DOHH2 (cell line): Measurements from ENCODE around the gene INPP4B.

Experiments
- H3F3A ChIP-seq: fragments of 200-600 bp; sonication (generic), shearing (Covaris generic); 2 replicates; pipeline ENCODE4 v1.6.0; 2016; ENCODE audit warnings: antibody characterized with exemption, mild to moderate bottlenecking; ENCODE audit not compliant: control insufficient read depth, insufficient read depth
- H3K27ac ChIP-seq: fragments of 200-600 bp; sonication (generic); 2 replicates; pipeline ENCODE4 v1.5.1; 2014; ENCODE audit warnings: low read depth, mild to moderate bottlenecking, low read length, moderate library complexity
- H3K27me3 ChIP-seq: fragments of 200-600 bp; sonication (generic); 2 replicates; pipeline ENCODE4 v1.6.1; 2014; ENCODE audit warnings: mild to moderate bottlenecking, low read length, mixed read lengths; ENCODE audit not compliant: control insufficient read depth
- H3K36me3 ChIP-seq: fragments of 200-600 bp; sonication (generic); 2 replicates; pipeline ENCODE4 v1.6.1; 2014; ENCODE audit warnings: mild to moderate bottlenecking, low read length, moderate library complexity, mixed read lengths; ENCODE audit not compliant: control insufficient read depth
- H3K4me1 ChIP-seq: fragments of 200-600 bp; sonication (generic); 2 replicates; pipeline ENCODE4 v1.6.1; 2014; ENCODE audit warnings: mild to moderate bottlenecking, low read length, mixed read lengths; ENCODE audit not compliant: control insufficient read depth
- H3K4me2 ChIP-seq: fragments of 200-600 bp; sonication (generic); 2 replicates; pipeline ENCODE4 v1.6.0; 2014; ENCODE audit warnings: mild to moderate bottlenecking, low read length, moderate library complexity
- H3K4me3 ChIP-seq: fragments of 200-600 bp; sonication (generic); 2 replicates; pipeline ENCODE4 v1.5.1; 2014; ENCODE audit warnings: mild to moderate bottlenecking, low read length, mixed read lengths
- H3K79me2 ChIP-seq: fragments of 200-600 bp; sonication (generic); 2 replicates; pipeline ENCODE4 v1.6.1; 2014; ENCODE audit warnings: mild to moderate bottlenecking, low read length, mixed read lengths; ENCODE audit not compliant: control insufficient read depth
- H3K9me2 ChIP-seq: fragments of 200-600 bp; sonication (generic); replicated peaks from 2 replicates; pipeline ENCODE4 v1.6.1; 2014; ENCODE audit warnings: mild to moderate bottlenecking, low read length, mixed read lengths; ENCODE audit not compliant: control insufficient read depth
- H3K9me3 ChIP-seq: fragments of 200-600 bp; sonication (generic); 2 replicates; pipeline ENCODE4 v1.6.1; 2014; ENCODE audit warnings: antibody characterized with exemption, low read length, mixed read lengths; ENCODE audit not compliant: control insufficient read depth, insufficient read depth
- H4K20me1 ChIP-seq: fragments of 200-600 bp; sonication (generic); 2 replicates; pipeline ENCODE4 v1.6.0; 2014; ENCODE audit warnings: low read depth, mild to moderate bottlenecking, antibody characterized with exemption, low read length, moderate library complexity; ENCODE audit not compliant: control insufficient read depth, insufficient read depth
- EZH2phosphoT487 ChIP-seq: fragments of 200-600 bp; sonication (generic); IDR thresholded peaks from 2 replicates; pipeline ENCODE4 v1.6.1; 2017; ENCODE audit warnings: borderline replicate concordance, mild to moderate bottlenecking, antibody characterized with exemption, low read length, moderate library complexity, mixed read lengths
- TF ChIP-seq, protein P1 (sequence below): fragments of 200-600 bp; sonication (generic); IDR thresholded peaks from one replicate; pipeline ENCODE4 v1.5.1; 2014; ENCODE audit warnings: antibody characterized with exemption, mild to moderate bottlenecking, low read depth, low read length; ENCODE audit not compliant: poor library complexity, severe bottlenecking

The INPP4B gene

DNA sequence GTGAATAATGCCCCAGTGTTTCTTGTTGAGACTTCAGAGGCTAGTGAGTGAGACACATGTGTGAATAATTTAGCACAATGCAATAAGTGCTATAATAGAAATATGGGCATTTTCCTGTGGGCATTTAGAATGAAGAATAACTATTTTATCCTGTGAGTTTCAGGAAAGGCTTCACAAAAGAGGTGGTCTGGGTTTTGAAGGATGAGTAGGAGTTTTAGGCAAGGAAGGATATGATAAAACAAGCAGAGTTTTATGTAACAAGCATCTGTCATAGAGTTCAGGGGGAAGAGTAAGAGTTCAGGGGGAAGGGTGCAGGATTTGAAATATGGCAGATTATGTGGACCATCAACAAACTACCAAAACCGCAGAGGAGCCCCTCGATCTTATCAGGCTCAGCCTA lies 529.2 kb downstream of the INPP4B start:
- H3K4me1 ChIP-seq = no peaks in the 10 kb centered on the region
- H3K36me3 ChIP-seq = no peaks in the 10 kb centered on the region
- no peaks in the 10 kb centered on the region for H3K9me3 ChIP-seq
- no peaks in the 10 kb centered on the region for H3F3A ChIP-seq
- H3K27ac ChIP-seq = no peak overlapping the region
- TF ChIP-seq EZH2phosphoT487 = no peak
- TF ChIP-seq, protein P1, sequence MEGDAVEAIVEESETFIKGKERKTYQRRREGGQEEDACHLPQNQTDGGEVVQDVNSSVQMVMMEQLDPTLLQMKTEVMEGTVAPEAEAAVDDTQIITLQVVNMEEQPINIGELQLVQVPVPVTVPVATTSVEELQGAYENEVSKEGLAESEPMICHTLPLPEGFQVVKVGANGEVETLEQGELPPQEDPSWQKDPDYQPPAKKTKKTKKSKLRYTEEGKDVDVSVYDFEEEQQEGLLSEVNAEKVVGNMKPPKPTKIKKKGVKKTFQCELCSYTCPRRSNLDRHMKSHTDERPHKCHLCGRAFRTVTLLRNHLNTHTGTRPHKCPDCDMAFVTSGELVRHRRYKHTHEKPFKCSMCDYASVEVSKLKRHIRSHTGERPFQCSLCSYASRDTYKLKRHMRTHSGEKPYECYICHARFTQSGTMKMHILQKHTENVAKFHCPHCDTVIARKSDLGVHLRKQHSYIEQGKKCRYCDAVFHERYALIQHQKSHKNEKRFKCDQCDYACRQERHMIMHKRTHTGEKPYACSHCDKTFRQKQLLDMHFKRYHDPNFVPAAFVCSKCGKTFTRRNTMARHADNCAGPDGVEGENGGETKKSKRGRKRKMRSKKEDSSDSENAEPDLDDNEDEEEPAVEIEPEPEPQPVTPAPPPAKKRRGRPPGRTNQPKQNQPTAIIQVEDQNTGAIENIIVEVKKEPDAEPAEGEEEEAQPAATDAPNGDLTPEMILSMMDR = no peak
- no peaks in the 10 kb centered on the region for H3K27me3 ChIP-seq
- no peak overlapping the region for H3K4me2 ChIP-seq
- no peaks in the 10 kb centered on the region for H4K20me1 ChIP-seq
- H3K4me3 ChIP-seq = no peak overlapping the region
- H3K79me2 ChIP-seq = no peaks in the 10 kb centered on the region
- H3K9me2 ChIP-seq = no peaks in the 10 kb centered on the region

DNA sequence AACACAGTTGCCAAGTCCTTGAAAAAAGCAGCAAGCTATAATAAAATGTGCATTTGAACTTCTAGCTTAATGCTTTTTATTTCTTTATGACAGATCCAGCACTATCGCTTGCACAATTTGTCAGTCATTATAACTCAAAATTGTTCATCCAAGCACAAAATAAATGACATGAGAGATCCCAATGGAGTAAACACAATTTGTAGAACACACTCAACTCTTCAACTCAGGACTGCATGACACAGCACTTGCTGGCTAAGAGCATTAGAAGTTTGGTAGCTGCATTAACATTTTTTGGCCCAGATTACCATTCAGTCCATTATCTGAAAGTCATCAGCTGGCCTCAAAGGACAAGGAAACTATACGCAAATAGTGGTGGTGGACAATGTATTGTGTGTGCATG lies 530.1 kb downstream of the INPP4B start:
- no peak for TF ChIP-seq EZH2phosphoT487
- TF ChIP-seq, protein P1 = no peak
- no peak overlapping the region for H3K27ac ChIP-seq
- H3K36me3 ChIP-seq = no peaks in the 10 kb centered on the region
- H3K9me2 ChIP-seq = no peaks in the 10 kb centered on the region
- H3K4me1 ChIP-seq = no peaks in the 10 kb centered on the region
- no peaks in the 10 kb centered on the region for H4K20me1 ChIP-seq
- no peak overlapping the region for H3K4me2 ChIP-seq
- no peaks in the 10 kb centered on the region for H3K79me2 ChIP-seq
- no peaks in the 10 kb centered on the region for H3K27me3 ChIP-seq
- no peaks in the 10 kb centered on the region for H3K9me3 ChIP-seq
- no peaks in the 10 kb centered on the region for H3F3A ChIP-seq
- H3K4me3 ChIP-seq = no peak overlapping the region

DNA sequence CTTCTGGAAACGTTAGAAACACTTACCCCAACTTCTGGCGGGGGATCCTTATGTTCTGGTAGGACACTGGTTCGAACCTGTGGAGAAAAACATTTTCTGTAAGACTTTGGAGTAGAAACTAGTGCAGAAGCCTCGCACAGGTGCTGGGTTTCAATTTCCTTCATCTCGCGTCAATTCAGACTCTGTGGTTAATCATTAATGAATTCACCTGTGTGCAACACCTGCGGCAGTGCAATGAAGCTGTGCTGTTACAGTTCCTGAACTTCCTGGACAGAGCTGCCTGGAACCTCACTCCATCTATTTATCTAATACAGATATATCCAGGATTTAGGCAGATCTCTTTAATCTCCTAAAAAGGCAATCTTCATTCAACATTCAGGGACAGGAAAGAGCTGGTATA lies 531.4 kb downstream of the INPP4B start:
- H3K4me2 ChIP-seq = no peak overlapping the region
- TF ChIP-seq, protein P1 = no peak
- no peak for TF ChIP-seq EZH2phosphoT487
- H3K79me2 ChIP-seq = no peaks in the 10 kb centered on the region

DNA sequence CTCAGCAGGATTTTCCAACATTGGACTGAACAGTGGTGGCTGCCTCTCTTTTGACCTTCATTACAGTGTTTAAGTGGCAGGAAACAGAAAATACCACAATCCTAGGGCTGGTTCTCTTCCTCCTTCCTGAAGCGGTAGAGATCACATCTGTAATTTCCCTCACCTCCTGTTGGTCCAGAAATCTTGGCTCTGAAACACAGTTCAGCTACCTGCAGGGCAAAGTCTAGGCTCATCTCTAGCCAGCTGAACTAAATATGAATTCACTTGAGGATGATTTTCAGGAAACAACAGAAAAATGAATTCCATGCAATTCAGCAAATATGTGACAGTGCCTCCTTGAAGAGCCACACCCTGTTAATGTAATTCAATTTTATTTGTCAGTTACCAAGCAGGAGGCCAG lies 531.9 kb downstream of the INPP4B start:
- TF ChIP-seq, protein P1 = no peak
- TF ChIP-seq EZH2phosphoT487 = no peak
- H3K4me2 ChIP-seq = no peak overlapping the region

More for the DNA sequence above, 531.4 kb downstream of the INPP4B start:
- Histone ChIP-seq H3F3A (no peaks in the 10 kb centered on the region), H3K27ac (no peak overlapping the region), H3K9me3 (no peaks in the 10 kb centered on the region), H4K20me1 (no peaks in the 10 kb centered on the region), H3K27me3 (no peaks in the 10 kb centered on the region), H3K4me3 (no peak overlapping the region), H3K9me2 (no peaks in the 10 kb centered on the region), H3K36me3 (no peaks in the 10 kb centered on the region), H3K4me1 (no peaks in the 10 kb centered on the region)

More for the DNA sequence above, 531.9 kb downstream of the INPP4B start:
- H3K9me3 ChIP-seq = no peaks in the 10 kb centered on the region
- H3K4me1 ChIP-seq = no peaks in the 10 kb centered on the region
- no peaks in the 10 kb centered on the region for H3K36me3 ChIP-seq
- H3K79me2 ChIP-seq = no peaks in the 10 kb centered on the region
- H3F3A ChIP-seq = no peaks in the 10 kb centered on the region
- no peak overlapping the region for H3K4me3 ChIP-seq
- H3K9me2 ChIP-seq = no peaks in the 10 kb centered on the region
- no peak overlapping the region for H3K27ac ChIP-seq
- no peaks in the 10 kb centered on the region for H3K27me3 ChIP-seq
- no peaks in the 10 kb centered on the region for H4K20me1 ChIP-seq
